ENCODE data around the gene SMDT1.
"Not testable (repeated sequence)": the region's sequence is repeated elsewhere in the genome, so short reads cannot be mapped to it uniquely, and the experiment has no call there.

SMDT1 gene

DNA sequence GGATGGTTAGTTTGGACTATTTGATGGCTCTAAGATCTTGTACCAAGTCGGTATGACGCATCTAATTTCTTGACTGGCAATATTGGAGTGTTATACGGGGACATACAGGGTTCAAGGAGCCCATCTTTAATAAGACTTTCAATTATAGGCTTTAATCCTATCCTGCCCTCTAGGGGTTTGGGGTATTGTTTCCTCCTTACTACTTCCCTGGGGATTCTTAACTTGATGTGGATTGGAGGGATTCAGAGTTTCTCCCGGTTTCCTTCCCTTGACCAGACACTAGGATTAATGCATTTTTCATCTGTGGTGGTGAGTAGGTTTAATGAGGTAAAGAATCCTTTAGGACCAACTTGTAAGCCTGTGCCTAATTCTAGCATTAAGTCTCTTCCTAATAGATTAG, 32.3 kb downstream of the SMDT1 start:
- Histone ChIP-seq H3K27ac (no peak overlapping the region), H3K4me3 (ENCODE audit: low read depth, low read length) (no peak overlapping the region), H3K36me3 (no peaks in the 10 kb centered on the region), H3K27me3 (ENCODE audit: insufficient read depth, low read depth, severe bottlenecking) (no peaks in the 10 kb centered on the region), H3K9me3 (ENCODE audit: severe bottlenecking) (peaks cover 8% of the 10 kb centered on the region)
- TF ChIP-seq, protein P1, sequence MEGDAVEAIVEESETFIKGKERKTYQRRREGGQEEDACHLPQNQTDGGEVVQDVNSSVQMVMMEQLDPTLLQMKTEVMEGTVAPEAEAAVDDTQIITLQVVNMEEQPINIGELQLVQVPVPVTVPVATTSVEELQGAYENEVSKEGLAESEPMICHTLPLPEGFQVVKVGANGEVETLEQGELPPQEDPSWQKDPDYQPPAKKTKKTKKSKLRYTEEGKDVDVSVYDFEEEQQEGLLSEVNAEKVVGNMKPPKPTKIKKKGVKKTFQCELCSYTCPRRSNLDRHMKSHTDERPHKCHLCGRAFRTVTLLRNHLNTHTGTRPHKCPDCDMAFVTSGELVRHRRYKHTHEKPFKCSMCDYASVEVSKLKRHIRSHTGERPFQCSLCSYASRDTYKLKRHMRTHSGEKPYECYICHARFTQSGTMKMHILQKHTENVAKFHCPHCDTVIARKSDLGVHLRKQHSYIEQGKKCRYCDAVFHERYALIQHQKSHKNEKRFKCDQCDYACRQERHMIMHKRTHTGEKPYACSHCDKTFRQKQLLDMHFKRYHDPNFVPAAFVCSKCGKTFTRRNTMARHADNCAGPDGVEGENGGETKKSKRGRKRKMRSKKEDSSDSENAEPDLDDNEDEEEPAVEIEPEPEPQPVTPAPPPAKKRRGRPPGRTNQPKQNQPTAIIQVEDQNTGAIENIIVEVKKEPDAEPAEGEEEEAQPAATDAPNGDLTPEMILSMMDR (IDR thresholded peaks at IDR 0.05; ENCODE audit: low read depth, low read length), result no peak
- DNase-seq, result no peak

DNA sequence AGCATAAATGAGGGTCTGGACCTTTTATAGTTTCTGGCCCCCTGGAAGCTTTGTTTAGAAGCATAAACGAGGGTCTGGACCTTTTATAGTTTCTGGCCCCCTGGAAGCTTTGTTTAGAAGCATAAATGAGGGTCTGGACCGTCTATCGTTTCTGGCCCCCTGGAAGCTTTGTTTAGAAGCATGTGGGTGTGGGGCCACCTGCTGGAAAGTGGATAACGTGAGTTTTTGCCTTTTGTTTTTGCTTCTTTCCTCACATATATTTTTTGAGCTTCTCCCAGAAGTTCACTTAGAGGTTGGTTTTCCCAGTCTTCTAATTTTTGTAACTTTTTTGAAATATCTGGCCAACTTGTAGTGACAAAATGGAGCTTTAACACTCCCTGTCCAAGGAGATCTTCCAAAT, 33.3 kb downstream of the SMDT1 start:
- not testable (repeated sequence) for H3K27ac ChIP-seq; H3K4me3 ChIP-seq (ENCODE audit: low read depth, low read length); H3K9me3 ChIP-seq (ENCODE audit: severe bottlenecking); H3K36me3 ChIP-seq; H3K27me3 ChIP-seq (ENCODE audit: insufficient read depth, low read depth, severe bottlenecking)
- DNase-seq, result peak; percentile 48
- TF ChIP-seq, protein P1 (IDR thresholded peaks at IDR 0.05; ENCODE audit: low read depth, low read length), result peak; percentile 49; the same call in 1 of the 2 replicates

DNA sequence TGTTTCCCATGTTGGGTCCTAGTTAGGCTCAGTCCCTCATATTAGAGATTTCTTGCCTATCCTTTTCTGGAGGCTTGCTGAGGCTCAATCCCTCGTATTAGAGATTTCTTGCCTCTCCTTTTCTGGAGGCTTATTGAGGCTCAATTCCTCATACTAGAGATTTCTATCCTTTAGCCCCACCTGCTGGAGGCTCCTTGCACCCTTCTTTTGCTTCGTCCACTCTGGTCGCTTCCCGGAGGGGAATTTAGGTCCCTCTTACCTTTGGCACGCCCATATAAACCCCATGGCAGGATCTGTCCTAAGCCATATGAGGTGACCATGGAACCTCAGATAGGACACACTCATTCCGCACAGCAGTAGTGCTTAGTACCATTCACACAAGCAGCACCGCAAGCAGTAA, 35.2 kb downstream of the SMDT1 start:
- TF ChIP-seq, protein P1 (IDR thresholded peaks at IDR 0.05; ENCODE audit: low read depth, low read length), result peak; percentile 57; the same call in 1 of the 2 replicates
- Histone ChIP-seq H3K4me3 (ENCODE audit: low read depth, low read length) (no peak overlapping the region), H3K9me3 (ENCODE audit: severe bottlenecking) (peaks cover 8% of the 10 kb centered on the region), H3K27ac (no peak overlapping the region), H3K36me3 (no peaks in the 10 kb centered on the region), H3K27me3 (ENCODE audit: insufficient read depth, low read depth, severe bottlenecking) (no peaks in the 10 kb centered on the region)
- DNase-seq, result peak; percentile 67

DNA sequence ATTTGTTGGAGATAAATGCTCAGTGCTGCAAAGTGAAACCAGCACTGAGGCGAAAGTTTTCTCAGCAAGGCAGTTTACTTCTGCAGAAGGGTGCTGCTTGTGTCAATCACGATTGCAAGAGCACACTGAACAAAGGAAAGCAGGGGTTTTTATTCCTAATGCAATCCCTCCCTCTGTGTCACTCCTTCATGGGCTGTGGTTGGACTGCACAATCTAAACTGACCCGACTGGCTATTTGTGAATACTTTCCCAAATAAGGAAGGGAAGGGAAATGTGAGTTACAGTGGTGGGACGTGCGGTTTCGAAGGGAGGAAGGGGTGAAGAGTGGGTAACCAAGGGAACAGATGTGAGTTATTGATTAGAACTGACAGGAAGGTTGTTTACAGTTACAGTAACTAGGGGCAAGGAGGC, 35.9 kb downstream of the SMDT1 start:
- not testable (repeated sequence) for H3K9me3 ChIP-seq (ENCODE audit: severe bottlenecking); H3K4me3 ChIP-seq (ENCODE audit: low read depth, low read length); H3K27ac ChIP-seq; DNase-seq; H3K27me3 ChIP-seq (ENCODE audit: insufficient read depth, low read depth, severe bottlenecking); H3K36me3 ChIP-seq

DNA sequence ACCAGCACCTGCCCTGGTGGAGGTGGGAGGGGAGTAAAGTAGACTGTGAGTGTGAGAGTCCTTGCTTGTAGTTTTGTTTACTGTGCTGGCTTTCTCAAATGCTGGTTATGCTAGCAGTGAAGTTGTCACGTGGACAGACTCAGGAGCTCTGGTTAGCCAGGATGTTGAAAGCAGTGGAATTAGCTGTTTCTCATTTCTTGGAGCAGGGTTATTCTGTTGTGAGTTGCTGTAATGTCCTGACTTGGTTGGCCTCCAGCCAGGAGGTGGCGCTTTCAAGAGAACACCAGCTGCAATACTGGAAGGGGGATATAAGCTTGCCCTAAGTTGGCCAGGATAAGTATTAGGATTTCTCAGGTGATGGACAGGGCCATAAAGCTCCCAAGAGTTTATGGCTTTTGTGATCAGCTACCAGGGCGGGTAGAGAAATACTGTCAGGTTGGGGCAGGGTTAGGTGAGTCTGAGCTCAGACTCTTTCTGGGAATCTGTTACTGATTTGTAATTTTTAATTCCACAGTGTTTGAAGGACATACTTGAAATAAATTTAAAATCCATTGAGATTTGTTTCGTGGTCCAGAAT, 37.4 kb downstream of the SMDT1 start:
- peak; percentile 67 for DNase-seq
- no peak overlapping the region for H3K4me3 ChIP-seq (ENCODE audit: low read depth, low read length)
- no peaks in the 10 kb centered on the region for H3K27me3 ChIP-seq (ENCODE audit: insufficient read depth, low read depth, severe bottlenecking)
- no peaks in the 10 kb centered on the region for H3K36me3 ChIP-seq
- peaks cover 8% of the 10 kb centered on the region for H3K9me3 ChIP-seq (ENCODE audit: severe bottlenecking)
- TF ChIP-seq, protein P1 (IDR thresholded peaks at IDR 0.05; ENCODE audit: low read depth, low read length), result peak; percentile 64
- H3K27ac ChIP-seq, result no peak overlapping the region

DNA sequence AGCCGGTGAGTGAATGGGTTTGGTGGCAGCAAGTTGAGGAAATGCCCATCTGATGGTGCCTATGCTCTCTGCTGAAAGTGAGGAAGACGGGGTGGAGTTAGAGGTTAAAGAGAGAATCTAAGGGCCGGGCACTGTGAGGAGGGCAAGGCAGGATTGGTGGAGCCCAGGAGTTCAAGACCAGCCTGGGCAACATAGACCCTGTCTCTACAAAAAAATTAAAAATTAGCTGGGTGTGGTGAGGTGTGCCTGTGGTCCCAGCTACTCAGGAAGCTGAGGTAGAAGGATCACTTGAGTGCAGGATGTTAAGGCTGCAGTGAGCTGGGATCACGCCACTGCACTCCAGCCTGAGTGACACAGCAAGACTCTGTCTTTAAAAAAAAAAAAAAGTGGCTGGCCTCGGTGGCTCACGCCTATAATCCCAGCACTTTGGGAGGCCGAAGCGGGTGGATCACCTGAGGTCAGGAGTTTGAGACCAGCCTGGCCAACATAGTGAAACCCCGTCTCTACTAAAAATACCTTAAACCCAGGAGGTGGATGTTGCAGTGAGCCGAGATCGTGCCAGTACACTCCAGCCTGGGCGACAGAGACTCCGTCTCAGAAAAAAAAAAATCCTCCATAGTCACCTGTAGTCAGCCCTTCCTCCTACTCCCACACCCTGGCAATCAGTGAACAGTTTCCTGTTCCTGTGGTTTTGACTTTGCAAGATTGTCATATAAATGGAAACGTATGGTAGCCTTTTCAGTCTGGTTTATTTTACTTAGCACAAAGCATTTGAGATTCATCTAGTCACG, 40.9 kb downstream of the SMDT1 start:
- not testable (repeated sequence) for H3K4me3 ChIP-seq (ENCODE audit: low read depth, low read length); H3K27ac ChIP-seq; H3K9me3 ChIP-seq (ENCODE audit: severe bottlenecking)

DNA sequence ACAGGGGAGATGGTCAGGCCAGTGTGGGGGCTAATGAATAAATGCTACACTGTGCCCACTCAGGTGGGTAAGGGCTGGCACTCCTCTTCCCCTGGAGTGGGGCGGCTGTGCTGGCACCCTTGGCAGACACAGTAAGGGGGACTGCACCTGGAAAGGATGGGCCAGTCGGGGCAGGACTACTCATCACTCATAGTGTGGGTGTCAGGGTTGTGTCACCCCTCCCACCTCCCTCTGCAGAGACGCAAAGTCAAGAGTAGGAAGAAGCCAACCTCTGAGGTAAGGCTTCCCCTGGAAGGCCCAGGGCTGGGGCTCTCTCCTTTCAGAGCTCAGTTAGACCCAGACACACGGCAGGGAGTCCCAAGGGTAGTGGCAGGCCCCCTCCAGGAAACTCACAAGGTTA, 44.0 kb downstream of the SMDT1 start:
- H3K9me3 ChIP-seq (ENCODE audit: severe bottlenecking); H3K27me3 ChIP-seq (ENCODE audit: insufficient read depth, low read depth, severe bottlenecking); DNase-seq; H3K27ac ChIP-seq; H3K4me3 ChIP-seq (ENCODE audit: low read depth, low read length); H3K36me3 ChIP-seq: not testable (repeated sequence)

More for the DNA sequence above, 40.9 kb downstream of the SMDT1 start:
- DNase-seq; H3K36me3 ChIP-seq; H3K27me3 ChIP-seq (ENCODE audit: insufficient read depth, low read depth, severe bottlenecking): not testable (repeated sequence)

All from WERI-Rb-1 (cell line).